IPS DF 6.9 (cell line): ENCODE data around the gene SPON1.

Experiments used
- DNase-seq: peaks from one replicate; pipeline ENCODE4 v3.0.0-alpha.2; 2013; ENCODE audit warnings: low read depth, low spot score
- H3K27ac ChIP-seq: one replicate; pipeline ENCODE4 v1.5.1; 2013; ENCODE audit warnings: low read length, control low read depth
- H3K27me3 ChIP-seq: 2 replicates; pipeline ENCODE4 v1.6.1; 2013; ENCODE audit warnings: mild to moderate bottlenecking, low read length; ENCODE audit not compliant: control insufficient read depth, insufficient read depth
- H3K36me3 ChIP-seq: 2 replicates; pipeline ENCODE4 v1.6.1; 2013; ENCODE audit warnings: low read length; ENCODE audit not compliant: control insufficient read depth, insufficient read depth
- H3K4me1 ChIP-seq: 2 replicates; pipeline ENCODE4 v1.6.1; 2013; ENCODE audit warnings: low read length; ENCODE audit not compliant: control insufficient read depth, insufficient read depth
- H3K4me3 ChIP-seq: 2 replicates; pipeline ENCODE4 v1.5.1; 2013; ENCODE audit warnings: mild to moderate bottlenecking, low read length
- H3K9me3 ChIP-seq: 2 replicates; pipeline ENCODE4 v1.6.1; 2013; ENCODE audit warnings: low read length, inconsistent platforms; ENCODE audit not compliant: control insufficient read depth, insufficient read depth
- WGBS: extraction: QIAGEN DNeasy Blood & Tissue Kit; methylation state at CpG from one replicate; pipeline ENCODE4 v1.1.7; 2013; ENCODE audit warnings: mixed read lengths, missing lambda C conversion rate; ENCODE audit not compliant: insufficient read length, insufficient coverage; 5-methylcytosine and 5-hydroxymethylcytosine counted together

SPON1 gene

GRCh38 chr11:14237444-14237961 lies 275.0 kb downstream of the SPON1 start:
- Histone ChIP-seq H3K4me1 (no peaks in the 10 kb centered on the region), H3K27ac (no peak overlapping the region), H3K36me3 (no peaks in the 10 kb centered on the region; the same call in 1 of the 2 replicates), H3K4me3 (no peak overlapping the region), H3K9me3 (no peaks in the 10 kb centered on the region), H3K27me3 (no peaks in the 10 kb centered on the region)
- DNase-seq, result no peak
- no CpG with 5 or more reads among the region's 9 CpGs for WGBS

- Histone ChIP-seq H3K27ac (no peak overlapping the region), H3K36me3 (no peaks in the 10 kb centered on the region; the same call in 1 of the 2 replicates), H3K27me3 (no peaks in the 10 kb centered on the region), H3K4me1 (no peaks in the 10 kb centered on the region), H3K9me3 (no peaks in the 10 kb centered on the region), H3K4me3 (no peak overlapping the region)
- no peak for DNase-seq
Measured at GRCh38 chr11:14240221-14240620, 277.7 kb downstream of the SPON1 start.

DNA sequence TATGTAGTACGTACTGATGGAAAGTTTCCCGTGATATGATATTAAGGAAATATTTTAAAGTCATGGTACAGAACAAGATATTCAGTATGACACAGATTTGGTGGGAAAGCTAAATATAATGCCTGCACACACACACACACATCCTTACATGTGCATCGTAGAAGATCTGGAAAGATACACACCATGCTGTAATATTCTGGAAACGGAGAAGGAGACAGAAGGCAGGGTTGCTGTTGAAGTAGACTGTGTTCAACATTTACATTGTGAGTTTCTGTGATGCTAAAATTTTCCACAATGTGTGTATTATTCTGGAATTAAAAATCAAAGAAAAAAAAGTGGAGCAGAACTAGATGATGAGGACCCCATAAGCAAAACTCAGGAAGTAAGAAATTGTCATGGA lies 278.4 kb downstream of the SPON1 start:
- no peak overlapping the region for H3K27ac ChIP-seq
- no peaks in the 10 kb centered on the region for H3K9me3 ChIP-seq
- H3K36me3 ChIP-seq, result no peaks in the 10 kb centered on the region; the same call in 1 of the 2 replicates
- no peak for DNase-seq
- H3K4me1 ChIP-seq, result no peaks in the 10 kb centered on the region
- H3K4me3 ChIP-seq, result no peak overlapping the region
- no CpG with 5 or more reads among the region's 4 CpGs for WGBS
- H3K27me3 ChIP-seq, result no peaks in the 10 kb centered on the region

- no peak overlapping the region for H3K27ac ChIP-seq
- H3K27me3 ChIP-seq, result no peaks in the 10 kb centered on the region
- no peaks in the 10 kb centered on the region for H3K4me1 ChIP-seq
- H3K9me3 ChIP-seq, result no peaks in the 10 kb centered on the region
- H3K4me3 ChIP-seq, result no peak overlapping the region
- no peak for DNase-seq
- WGBS, result no CpG with 5 or more reads among the region's 4 CpGs
- no peaks in the 10 kb centered on the region; the same call in 1 of the 2 replicates for H3K36me3 ChIP-seq
Measured at GRCh38 chr11:14242187-14242586, 279.7 kb downstream of the SPON1 start.

- no peaks in the 10 kb centered on the region for H3K9me3 ChIP-seq
- DNase-seq, result no peak
- H3K27ac ChIP-seq, result no peak overlapping the region
- WGBS, result no CpG with 5 or more reads among the region's 4 CpGs
- H3K36me3 ChIP-seq, result no peaks in the 10 kb centered on the region; the same call in 1 of the 2 replicates
- no peaks in the 10 kb centered on the region for H3K4me1 ChIP-seq
- no peaks in the 10 kb centered on the region for H3K27me3 ChIP-seq
- no peak overlapping the region for H3K4me3 ChIP-seq
Measured at GRCh38 chr11:14242733-14243132, 280.2 kb downstream of the SPON1 start.

GRCh38 chr11:14244926-14245325 lies 282.4 kb downstream of the SPON1 start:
- DNase-seq, result no peak
- Histone ChIP-seq H3K4me3 (no peak overlapping the region), H3K9me3 (no peaks in the 10 kb centered on the region), H3K27ac (no peak overlapping the region), H3K36me3 (no peaks in the 10 kb centered on the region; the same call in 1 of the 2 replicates), H3K27me3 (no peaks in the 10 kb centered on the region), H3K4me1 (no peaks in the 10 kb centered on the region; the same call in 1 of the 2 replicates)
- no CpG with 5 or more reads among the region's 8 CpGs for WGBS

GRCh38 chr11:14245444-14245843 lies 282.9 kb downstream of the SPON1 start:
- Histone ChIP-seq H3K27ac (no peak overlapping the region), H3K4me3 (no peak overlapping the region), H3K4me1 (no peaks in the 10 kb centered on the region; the same call in 1 of the 2 replicates), H3K9me3 (no peaks in the 10 kb centered on the region), H3K36me3 (no peaks in the 10 kb centered on the region; the same call in 1 of the 2 replicates), H3K27me3 (no peaks in the 10 kb centered on the region)
- no peak for DNase-seq
- no CpG with 5 or more reads among the region's 2 CpGs for WGBS

- no peak overlapping the region for H3K4me3 ChIP-seq
- H3K4me1 ChIP-seq, result no peaks in the 10 kb centered on the region; the same call in 1 of the 2 replicates
- H3K27me3 ChIP-seq, result no peaks in the 10 kb centered on the region
- H3K9me3 ChIP-seq, result no peaks in the 10 kb centered on the region
- no peak overlapping the region for H3K27ac ChIP-seq
- WGBS, result no CpG with 5 or more reads among the region's 5 CpGs
- H3K36me3 ChIP-seq, result no peaks in the 10 kb centered on the region
- no peak for DNase-seq
Measured at GRCh38 chr11:14248580-14248981, 286.1 kb downstream of the SPON1 start.

DNA sequence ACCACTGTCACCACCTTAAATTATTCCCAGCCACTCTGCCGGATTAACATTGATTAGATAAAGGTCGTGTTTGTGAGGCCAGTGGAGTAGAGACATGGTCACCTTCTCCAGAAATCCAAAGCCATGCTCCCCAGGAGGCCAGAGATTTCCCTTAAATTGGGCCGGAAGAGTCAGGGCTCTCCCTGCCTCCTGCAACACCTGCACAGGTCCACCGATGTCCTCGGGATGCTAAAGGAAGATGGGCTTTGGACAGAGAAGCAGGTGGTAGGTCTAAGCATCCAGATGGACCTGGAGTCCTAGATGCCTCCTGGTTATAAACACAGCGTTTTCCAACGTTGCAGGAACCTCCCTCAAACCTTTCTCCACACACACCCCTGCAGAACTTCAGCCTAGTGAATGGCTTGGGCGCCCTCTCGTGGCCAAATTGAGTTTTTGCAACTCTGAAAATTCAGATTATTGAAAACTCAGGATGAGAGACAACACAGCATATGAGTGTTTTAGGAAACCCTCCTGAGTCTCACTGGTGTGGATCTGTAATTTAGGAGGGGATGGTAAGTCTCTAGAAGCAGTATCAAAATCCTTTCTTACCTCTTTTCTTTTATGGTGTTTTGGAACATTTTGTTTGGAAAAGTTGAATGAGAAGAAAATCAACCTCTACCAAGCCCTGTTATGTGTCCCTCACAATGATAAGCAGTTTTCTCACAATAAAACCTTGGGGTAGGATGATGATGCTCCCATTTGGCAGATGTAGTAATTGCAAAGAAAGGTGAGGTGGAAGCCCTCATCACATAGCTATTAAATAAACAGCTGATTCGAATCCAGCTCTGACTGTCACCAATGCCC lies 286.8 kb downstream of the SPON1 start:
- H3K27me3 ChIP-seq, result no peaks in the 10 kb centered on the region
- H3K27ac ChIP-seq, result no peak overlapping the region
- WGBS, result no CpG with 5 or more reads among the region's 10 CpGs

GRCh38 chr11:14251754-14252153 lies 289.2 kb downstream of the SPON1 start:
- no peaks in the 10 kb centered on the region; the same call in 1 of the 2 replicates for H3K4me1 ChIP-seq
- H3K27ac ChIP-seq, result no peak overlapping the region
- H3K9me3 ChIP-seq, result no peaks in the 10 kb centered on the region
- no peaks in the 10 kb centered on the region for H3K36me3 ChIP-seq
- no peak overlapping the region for H3K4me3 ChIP-seq
- DNase-seq, result no peak
- no CpG with 5 or more reads among the region's 5 CpGs for WGBS
- H3K27me3 ChIP-seq, result no peaks in the 10 kb centered on the region

More for the DNA sequence above, 286.8 kb downstream of the SPON1 start:
- peak; percentile 50 for DNase-seq
- no peaks in the 10 kb centered on the region for H3K9me3 ChIP-seq
- H3K36me3 ChIP-seq, result no peaks in the 10 kb centered on the region
- H3K4me1 ChIP-seq, result no peaks in the 10 kb centered on the region; the same call in 1 of the 2 replicates
- H3K4me3 ChIP-seq, result no peak overlapping the region
